ENCODE data around the gene TAF11L8.

- TF ChIP-seq CTCF (IDR thresholded peaks at IDR 0.05) (no peak), POLR2A (IDR thresholded peaks at IDR 0.05) (no peak)
These were observed 24.3 kb upstream of the TAF11L8 start for GRCh38 chr5:17614872-17615605.

All from heart left ventricle (tissue), 13 donors.